Osteoblast (primary cell): Measurements from ENCODE around the gene THTPA. TPM values are rescaled to one million over a fixed set of nuclear protein-coding genes. Genes with fewer than 3 reads are reported as not detected.

Source experiments
- DNase-seq: peaks from one replicate; pipeline ENCODE4 v3.0.0; 2011; ENCODE audit warnings: low spot score, mixed read lengths; ENCODE audit not compliant: insufficient read length; ENCODE audit errors: missing footprints
- H2AFZ ChIP-seq: 2 replicates; pipeline ENCODE4 v1.6.0; 2011; ENCODE audit warnings: mild to moderate bottlenecking, low read length
- H3K27ac ChIP-seq: 2 replicates; pipeline ENCODE4 v1.5.1; 2011; ENCODE audit warnings: mild to moderate bottlenecking, low read depth, low read length, moderate library complexity
- H3K27me3 ChIP-seq: 2 replicates; pipeline ENCODE4 v1.6.0; 2012; ENCODE audit warnings: mild to moderate bottlenecking, control low read depth, inconsistent platforms, low read length, moderate library complexity; ENCODE audit not compliant: insufficient read depth
- H3K36me3 ChIP-seq: 2 replicates; pipeline ENCODE4 v1.5.1; 2011; ENCODE audit warnings: mild to moderate bottlenecking, low read length, control low read depth, moderate library complexity; ENCODE audit not compliant: insufficient read depth
- H3K4me1 ChIP-seq: 2 replicates; pipeline ENCODE4 v1.5.1; 2011; ENCODE audit warnings: mild to moderate bottlenecking, low read length, control low read depth, moderate library complexity; ENCODE audit not compliant: insufficient read depth
- H3K4me2 ChIP-seq: 2 replicates; pipeline ENCODE4 v1.6.0; 2011; ENCODE audit warnings: mild to moderate bottlenecking, low read length; ENCODE audit not compliant: insufficient read depth
- H3K4me3 ChIP-seq: fragments of 200-600 bp; sonication (generic); 3 replicates; pipeline ENCODE4 v1.5.1; 2012; ENCODE audit warnings: mild to moderate bottlenecking, low read length, inconsistent platforms; ENCODE audit not compliant: insufficient read depth
- H3K79me2 ChIP-seq: 2 replicates; pipeline ENCODE4 v1.6.0; 2012; ENCODE audit warnings: mild to moderate bottlenecking, low read length, control low read depth, inconsistent platforms; ENCODE audit not compliant: insufficient read depth
- H3K9me3 ChIP-seq: 2 replicates; pipeline ENCODE4 v1.5.1; 2011; ENCODE audit warnings: low read depth, low read length, control low read depth
- H4K20me1 ChIP-seq: 2 replicates; pipeline ENCODE4 v1.6.0; 2012; ENCODE audit warnings: mild to moderate bottlenecking, low read length, control low read depth; ENCODE audit not compliant: insufficient read depth
- CTCF ChIP-seq: IDR thresholded peaks from 2 replicates; pipeline ENCODE4 v1.5.1; 2011; ENCODE audit warnings: mild to moderate bottlenecking, low read depth, low read length, moderate library complexity; ENCODE audit errors: extremely low read depth
- total RNA-seq: library from RNA; depleted of rRNA; stranded (reverse); fragments of >200 nt; gene quantifications from 2 replicates; pipeline ENCODE4 v1.2.3, GENCODE V29; 2012

The THTPA gene
- total RNA-seq, 1 donor: 27.5 TPM

GRCh38 chr14:23570806-23571483 is 14.9 kb downstream of the THTPA start:
- Histone ChIP-seq H3K27ac (no peak overlapping the region), H2AFZ (no peak overlapping the region), H4K20me1 (no peaks in the 10 kb centered on the region), H3K4me3 (no peak overlapping the region), H3K79me2 (no peaks in the 10 kb centered on the region), H3K36me3 (no peaks in the 10 kb centered on the region), H3K9me3 (no peaks in the 10 kb centered on the region), H3K4me1 (peaks cover 12% of the 10 kb centered on the region), H3K4me2 (no peak overlapping the region), H3K27me3 (peaks cover 40% of the 10 kb centered on the region)
- TF ChIP-seq CTCF: no peak
- DNase-seq: peak; percentile 80

DNA sequence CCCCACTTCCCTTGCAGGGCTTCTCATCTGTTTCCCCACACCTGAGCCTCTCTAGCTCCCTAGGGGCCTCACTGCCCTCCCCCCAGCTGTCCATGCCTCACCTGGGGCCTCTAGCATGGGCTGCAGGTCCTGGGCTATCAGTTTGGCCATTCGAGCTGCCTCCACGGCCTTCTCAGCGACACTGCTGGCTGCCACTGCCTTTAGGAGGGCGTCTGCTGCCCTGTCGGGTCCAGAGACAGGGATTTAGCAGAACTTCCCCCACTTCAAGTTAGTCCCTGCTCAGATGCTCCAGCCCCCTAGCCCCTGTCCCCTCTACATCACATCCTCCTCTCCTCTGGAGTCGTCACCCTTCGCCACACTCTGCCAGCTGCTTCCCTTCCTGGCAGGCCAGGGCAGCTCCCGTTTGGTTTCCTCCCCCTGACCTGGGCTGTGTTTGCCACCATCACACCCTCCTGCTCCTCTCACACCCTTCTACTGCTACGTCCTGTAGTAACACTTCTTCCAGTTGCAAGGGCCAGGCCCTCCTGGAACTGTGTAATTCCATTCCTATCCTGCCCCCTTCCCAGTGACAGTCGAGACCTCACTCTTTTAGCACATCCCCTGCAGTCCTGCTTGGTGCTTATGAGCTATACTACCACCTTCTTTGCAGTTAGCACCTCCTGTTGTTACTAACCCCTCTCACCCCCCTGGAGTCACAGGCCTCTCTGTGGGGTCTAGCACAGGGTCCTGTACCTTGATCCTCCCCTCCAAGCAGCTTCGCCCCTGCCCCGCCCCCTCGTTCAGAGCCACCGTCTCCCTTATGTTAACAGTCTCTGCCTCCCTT is 15.8 kb downstream of the THTPA start:
- no peaks in the 10 kb centered on the region for H3K36me3 ChIP-seq
- no peak for TF ChIP-seq CTCF
- H2AFZ ChIP-seq: no peak overlapping the region
- H3K9me3 ChIP-seq: no peaks in the 10 kb centered on the region
- no peaks in the 10 kb centered on the region for H4K20me1 ChIP-seq
- H3K4me1 ChIP-seq: peaks cover 7% of the 10 kb centered on the region
- DNase-seq: peak; percentile 69
- no peak overlapping the region for H3K4me3 ChIP-seq
- H3K4me2 ChIP-seq: no peak overlapping the region
- no peak overlapping the region for H3K27ac ChIP-seq
- peaks cover 49% of the 10 kb centered on the region for H3K27me3 ChIP-seq
- no peaks in the 10 kb centered on the region for H3K79me2 ChIP-seq

DNA sequence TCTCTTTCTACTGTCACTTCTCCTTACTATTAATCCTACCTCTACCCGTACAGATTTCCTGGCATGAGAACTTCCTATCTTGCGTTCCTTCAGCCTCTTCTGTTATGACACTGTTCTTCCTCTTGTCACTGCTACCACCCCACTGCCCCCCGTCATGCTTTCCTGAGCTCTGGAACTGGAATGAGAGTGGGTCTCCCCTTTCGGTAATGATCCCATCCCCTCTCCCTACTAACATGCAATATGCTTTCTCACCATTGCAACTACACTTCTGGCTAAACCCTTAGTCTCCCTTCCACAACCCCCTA is 16.4 kb downstream of the THTPA start:
- H3K4me3 ChIP-seq: no peak overlapping the region
- no peak overlapping the region for H3K27ac ChIP-seq
- H3K4me1 ChIP-seq: peaks cover 4% of the 10 kb centered on the region
- H3K79me2 ChIP-seq: no peaks in the 10 kb centered on the region
- no peaks in the 10 kb centered on the region for H3K9me3 ChIP-seq
- no peak overlapping the region for H3K4me2 ChIP-seq
- DNase-seq: peak; percentile 72
- H3K36me3 ChIP-seq: no peaks in the 10 kb centered on the region
- no peak for TF ChIP-seq CTCF
- H3K27me3 ChIP-seq: peaks cover 53% of the 10 kb centered on the region
- H4K20me1 ChIP-seq: no peaks in the 10 kb centered on the region
- H2AFZ ChIP-seq: no peak overlapping the region

- no peaks in the 10 kb centered on the region for H4K20me1 ChIP-seq
- H3K36me3 ChIP-seq: no peaks in the 10 kb centered on the region
- H3K9me3 ChIP-seq: no peaks in the 10 kb centered on the region
- DNase-seq: no peak
- no peaks in the 10 kb centered on the region for H3K79me2 ChIP-seq
- no peaks in the 10 kb centered on the region for H3K4me1 ChIP-seq
- H2AFZ ChIP-seq: no peak overlapping the region
- H3K4me3 ChIP-seq: no peak overlapping the region
- no peak overlapping the region for H3K4me2 ChIP-seq
- TF ChIP-seq CTCF: no peak
- H3K27ac ChIP-seq: no peak overlapping the region
- peaks cover 56% of the 10 kb centered on the region for H3K27me3 ChIP-seq
These were observed 16.8 kb downstream of the THTPA start for GRCh38 chr14:23572836-23573235.
